ENCODE data around the gene BAZ1B.
"Not testable (repeated sequence)": the region's sequence is repeated elsewhere in the genome, so short reads cannot be mapped to it uniquely, and the experiment has no call there.

Gene BAZ1B

DNA sequence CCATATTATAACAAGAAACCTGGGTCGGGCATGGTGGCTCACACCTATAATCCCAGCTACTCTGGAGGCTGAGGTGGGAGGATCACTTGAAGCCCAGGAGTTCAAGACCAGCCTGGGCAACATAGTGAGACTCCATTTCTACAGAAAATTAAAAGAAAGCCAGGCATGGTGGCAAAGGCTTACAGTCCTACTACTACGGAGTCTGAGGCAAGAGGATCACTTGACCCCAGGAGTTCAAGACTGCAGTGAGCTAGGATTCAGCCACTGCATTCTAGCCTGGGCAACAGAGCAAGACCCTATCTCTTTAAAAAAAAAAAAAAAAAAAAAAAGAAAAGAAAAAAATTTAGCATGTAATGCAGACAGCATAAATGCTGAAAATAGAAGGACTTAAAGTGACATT, 16.4 kb upstream of the BAZ1B start:
- DNase-seq (ENCODE audit: low read depth), result not testable (repeated sequence)

DNA sequence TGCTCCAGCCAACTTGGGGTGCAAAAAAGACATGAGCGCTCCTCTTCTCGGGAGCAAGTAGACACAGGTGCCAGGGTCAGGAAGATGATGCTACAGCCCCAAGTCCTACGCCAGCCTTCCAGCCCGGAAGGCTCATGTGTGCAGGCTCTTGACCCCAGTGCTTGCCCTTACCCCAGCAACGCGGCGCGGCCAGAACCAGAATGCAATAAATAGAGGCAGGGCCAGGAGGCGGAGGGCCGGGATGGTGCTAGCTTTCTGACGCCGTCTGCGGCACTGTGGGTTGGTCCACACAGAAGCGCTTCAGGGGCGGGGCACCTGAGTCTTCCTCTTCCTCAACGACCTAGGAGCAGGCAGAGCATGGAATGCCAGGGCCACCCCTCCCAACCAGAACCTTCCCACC, 15.0 kb upstream of the BAZ1B start:
- no peak for DNase-seq (ENCODE audit: low read depth)

DNA sequence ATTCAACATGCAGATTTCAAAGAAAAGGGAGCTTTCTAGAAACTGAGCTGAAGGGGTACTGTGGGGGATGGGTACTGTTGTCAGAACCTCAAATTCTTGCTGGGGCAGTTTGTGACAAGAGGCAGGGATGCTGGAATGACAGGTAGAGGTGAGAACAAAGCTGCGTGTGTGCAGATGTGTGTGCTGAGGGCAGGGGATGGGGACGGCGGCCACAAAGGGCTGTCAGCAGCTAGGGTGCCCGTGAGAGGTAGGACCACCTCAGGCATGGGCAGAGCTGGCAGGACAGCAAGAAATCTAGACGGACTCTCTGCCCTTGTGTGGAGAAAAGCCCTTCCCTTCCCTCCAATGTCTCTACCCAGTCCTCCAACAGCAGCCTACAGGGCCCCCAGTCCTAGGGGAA, 14.4 kb upstream of the BAZ1B start:
- DNase-seq (ENCODE audit: low read depth), result no peak

DNA sequence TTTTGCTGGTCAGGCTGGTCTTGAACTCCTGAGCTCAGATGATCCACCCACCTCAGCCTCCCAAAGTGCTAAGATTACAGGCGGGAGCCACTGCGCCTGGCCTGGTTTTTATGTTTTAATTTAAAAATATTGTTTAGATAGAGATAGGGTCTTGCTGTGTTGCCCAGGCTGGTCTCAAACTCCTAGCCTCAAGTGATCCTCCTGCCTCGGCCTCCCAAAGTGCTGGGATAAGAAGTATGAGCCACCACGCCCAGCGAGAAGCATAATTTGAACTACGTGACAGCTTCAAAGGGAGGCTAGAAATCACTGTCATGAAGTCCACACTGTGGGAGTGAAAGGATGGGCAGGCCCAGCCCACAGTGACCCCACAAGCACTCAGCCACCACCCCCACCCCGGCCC, 13.8 kb upstream of the BAZ1B start:
- DNase-seq (ENCODE audit: low read depth), result not testable (repeated sequence)

DNA sequence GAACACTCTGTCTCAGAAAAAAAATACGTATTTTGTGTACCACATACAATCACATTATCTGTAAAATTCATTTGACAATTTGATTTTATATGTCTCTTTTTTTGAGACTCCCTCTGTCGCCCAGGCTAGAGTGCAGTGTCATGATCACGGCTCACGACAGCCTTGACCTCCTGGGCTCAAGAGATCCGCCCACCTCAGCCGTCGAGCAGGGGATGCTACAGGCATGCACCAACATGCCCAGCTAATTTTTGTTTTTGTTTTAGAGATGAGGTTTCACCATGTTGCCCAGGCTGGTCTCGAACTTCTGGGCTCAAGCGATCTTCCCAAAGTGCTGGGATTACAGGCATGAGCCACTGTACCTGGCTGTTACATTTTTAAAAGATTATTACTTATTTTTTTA, 11.6 kb upstream of the BAZ1B start:
- DNase-seq (ENCODE audit: low read depth), result no peak

DNA sequence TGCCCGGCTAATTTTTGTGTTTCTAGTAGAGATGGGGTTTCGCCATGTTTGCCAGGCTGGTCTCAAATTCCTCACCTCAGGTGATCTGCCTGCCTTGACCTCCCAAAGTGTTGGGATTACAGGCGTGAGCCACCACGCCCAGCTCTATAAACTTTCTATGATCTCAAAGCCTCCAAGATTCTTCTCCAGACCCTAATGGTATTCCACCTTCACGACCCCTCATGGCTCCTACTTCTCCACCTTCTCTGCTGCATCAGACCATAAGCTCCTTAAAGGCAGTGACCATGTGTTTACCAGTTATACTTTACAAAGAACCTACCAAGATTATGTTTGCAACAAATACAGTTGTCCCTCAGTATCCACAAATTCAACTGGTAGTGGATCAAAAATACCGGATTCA, 10.1 kb upstream of the BAZ1B start:
- no peak for DNase-seq (ENCODE audit: low read depth)

DNA sequence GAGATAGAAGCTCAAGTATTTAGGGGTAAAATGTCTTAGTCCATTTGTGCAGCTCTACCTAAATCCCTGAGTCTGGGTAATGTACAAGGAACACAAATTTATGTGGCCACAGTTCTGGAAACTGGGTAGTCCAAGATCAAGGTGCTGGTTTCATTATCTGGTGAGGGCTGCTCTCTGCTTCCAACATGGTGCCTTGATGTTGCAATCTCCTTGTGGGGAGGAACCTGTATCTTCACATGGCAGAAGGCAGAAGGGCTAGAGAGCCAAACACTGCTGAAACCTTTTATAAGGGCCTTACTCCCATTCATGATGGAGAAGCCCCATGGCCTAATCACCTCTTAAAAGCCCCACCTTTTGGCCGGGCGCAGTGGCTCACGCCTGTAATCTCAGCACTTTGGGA, 8.7 kb upstream of the BAZ1B start:
- no peak for DNase-seq (ENCODE audit: low read depth)

DNA sequence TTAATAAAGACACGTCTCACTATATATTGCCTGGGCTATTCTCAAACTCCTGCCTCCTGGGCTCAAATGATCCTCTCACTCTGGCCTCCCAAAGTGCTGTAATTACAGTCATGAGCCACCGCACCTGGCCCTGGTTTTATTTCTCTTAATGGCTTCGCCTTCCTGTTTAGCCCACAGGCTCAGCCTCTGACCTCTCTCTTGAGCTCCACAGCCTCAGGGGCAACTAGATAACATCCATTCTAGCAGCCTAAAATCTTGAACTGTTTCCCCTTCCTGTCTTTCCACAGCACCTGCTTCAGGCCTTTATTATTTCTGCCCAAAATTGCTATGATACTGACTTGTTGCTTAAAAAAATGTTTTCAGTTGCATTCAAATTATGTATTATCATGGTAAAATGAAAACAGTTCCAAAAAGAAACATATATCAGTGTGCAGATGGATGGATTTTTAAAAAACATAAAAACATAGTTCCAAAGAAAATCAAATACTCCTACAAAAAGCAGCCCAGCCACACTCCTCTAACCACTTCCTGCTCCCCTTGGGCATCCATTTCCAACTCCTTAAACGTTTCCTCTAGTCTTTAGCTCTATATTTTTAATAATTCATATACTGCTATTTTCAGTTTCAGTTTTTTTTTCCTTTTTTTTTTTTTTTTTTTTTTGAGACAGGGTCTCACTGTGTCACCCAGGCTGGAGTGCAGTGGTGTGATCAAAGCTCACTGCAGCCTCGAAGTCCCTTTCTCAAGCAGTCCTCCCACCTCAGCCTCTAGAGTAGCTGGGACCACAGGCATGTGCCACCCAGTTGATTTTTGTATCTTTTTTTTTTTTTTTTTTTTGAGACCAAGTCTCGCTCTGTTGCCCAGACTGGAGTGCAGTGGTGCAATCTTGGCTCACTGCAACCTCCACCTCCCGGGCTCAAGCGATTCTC, 5.1 kb upstream of the BAZ1B start:
- DNase-seq (ENCODE audit: low read depth), result no peak

DNA sequence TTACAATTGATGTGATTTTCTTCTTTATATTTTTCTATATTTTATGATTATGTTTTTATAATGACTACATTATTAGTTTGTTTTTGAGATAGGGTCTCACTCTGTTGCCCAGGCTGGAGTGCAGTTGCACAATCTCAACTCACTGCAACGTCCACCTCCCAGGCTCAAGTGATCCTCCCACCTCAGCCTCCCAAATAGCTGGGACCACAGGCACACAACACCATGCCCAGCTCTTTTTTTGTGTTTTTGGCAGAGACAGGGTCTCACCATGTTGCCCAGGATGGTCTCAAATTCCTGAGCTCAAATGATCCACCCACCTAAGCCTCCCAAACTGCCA, 4.0 kb upstream of the BAZ1B start:
- DNase-seq (ENCODE audit: low read depth), result not testable (repeated sequence)

DNA sequence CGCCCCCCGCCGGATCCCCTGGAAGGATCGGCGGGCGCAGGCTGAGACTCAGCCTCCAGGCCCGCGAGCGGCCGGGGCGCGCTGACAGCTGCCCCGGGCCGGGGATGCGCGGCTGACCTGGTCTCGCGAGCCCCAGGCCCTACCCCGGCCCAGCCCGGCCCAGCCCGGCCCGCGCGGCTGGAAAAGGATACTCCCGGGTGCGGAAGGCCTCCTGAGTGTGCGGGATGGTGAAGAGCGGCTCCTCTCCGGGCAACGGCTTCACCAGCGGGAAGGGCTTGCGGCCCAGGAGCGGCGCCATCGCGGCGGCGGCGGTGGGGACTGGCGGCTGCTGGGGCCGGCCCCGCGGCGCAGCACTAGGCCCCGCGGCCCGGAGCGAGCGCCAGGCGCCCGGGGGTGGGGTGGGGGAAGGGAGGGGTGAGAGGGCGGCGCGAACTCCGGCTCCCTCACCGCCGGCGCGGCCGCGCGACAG, 423 bp downstream of the BAZ1B start:
- no peak for DNase-seq (ENCODE audit: low read depth)

DNA sequence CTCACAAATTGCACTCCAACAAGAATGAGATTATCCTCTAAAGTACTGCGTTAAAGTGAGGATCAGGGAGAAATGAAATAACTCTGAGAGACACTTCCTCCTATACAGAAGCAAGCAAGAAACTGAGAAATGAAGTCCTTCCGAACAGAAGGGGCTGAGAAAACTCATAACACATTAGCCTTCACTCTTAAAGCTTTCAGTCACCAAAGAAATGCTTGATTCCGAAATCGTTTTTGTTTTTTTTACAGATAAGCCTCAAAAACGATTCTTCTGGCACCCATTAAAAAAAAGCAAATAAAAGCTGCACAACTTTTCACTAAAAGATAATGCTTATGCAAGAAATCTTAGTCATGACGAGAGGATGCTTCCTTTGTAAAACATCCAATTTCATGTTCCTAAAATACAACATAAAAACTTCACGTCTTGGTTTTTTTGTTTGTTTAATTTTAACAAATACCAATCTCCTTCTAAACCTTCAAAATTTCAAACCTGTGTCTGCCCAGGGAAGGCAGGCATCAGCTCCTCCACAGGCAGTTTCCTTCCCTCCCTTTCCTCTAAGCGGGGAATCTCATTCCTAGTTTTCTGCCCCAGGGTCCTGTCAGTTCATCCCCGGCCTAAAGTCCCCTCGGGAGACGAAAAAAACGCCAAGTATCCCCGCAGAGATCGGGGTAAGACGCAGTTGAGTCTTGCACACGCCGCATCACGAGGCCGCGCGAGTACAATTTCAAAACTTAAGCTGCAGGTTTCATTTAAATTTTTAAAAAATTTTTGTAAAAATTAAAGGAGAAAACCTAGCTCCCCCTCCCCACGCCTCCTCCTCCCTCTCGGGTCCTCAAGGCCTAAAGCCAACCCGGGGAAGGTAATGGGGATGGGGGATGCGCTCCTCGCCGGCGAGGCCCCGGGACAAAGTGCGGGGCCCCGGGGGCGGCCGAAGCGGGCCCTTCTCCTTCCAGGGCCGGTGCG, 1.1 kb downstream of the BAZ1B start:
- DNase-seq (ENCODE audit: low read depth), result no peak

DNA sequence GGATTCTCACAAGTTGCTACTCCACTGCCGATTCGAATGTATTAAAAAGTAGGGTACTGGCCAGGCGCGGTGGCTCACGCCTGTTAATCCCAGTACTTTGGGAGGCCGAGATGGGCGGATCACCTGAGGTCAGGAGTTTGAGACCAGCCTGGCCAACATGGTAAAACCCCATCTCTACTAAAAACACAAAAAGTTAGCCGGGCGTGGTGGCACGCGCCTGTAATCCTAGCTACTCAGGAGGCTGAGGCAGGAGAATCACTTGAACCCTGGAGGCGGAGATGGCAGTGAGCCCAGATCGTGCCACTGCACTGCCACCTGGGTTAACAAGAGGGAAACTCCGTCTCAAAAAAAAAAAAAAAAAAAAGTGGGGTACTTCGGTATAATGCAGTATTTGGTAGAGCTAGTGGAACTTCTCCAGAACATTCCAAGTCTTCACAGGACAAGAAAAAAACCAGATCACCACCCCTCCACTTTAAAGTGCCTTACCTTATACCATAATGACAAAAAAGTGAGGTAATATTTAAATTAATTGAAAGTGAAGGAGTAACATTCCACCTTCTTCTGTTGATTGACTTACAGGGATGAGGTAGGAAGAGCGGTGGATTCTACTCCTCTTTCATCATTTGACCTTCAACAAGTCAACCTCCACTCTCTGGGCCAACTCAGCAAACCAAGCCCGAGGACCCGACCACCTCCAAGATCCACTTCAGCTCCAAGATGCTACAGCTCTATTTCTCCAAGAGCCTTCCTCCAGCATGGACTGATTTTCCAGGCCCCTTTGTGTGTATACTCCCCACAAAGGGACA, 2.0 kb downstream of the BAZ1B start:
- no peak for DNase-seq (ENCODE audit: low read depth)

DNA sequence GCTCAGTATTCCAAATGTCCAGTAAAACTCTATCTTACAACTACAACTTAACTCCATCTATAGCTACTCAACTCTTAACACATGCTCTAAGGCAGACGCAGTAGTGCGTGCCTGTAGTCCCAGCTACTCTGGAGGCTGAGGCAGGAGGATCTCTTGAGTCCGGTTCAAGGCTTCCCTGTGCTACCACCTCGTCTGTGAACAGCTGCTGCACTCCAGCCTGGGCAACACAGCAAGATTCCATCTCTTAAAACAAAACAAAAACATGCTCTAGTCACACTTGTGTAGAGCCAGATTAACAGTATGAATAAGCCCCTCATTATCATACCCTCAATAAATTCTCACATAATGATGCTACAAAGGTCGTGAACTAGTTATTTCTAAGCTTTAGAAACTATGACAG, 3.6 kb downstream of the BAZ1B start:
- DNase-seq (ENCODE audit: low read depth), result no peak

DNA sequence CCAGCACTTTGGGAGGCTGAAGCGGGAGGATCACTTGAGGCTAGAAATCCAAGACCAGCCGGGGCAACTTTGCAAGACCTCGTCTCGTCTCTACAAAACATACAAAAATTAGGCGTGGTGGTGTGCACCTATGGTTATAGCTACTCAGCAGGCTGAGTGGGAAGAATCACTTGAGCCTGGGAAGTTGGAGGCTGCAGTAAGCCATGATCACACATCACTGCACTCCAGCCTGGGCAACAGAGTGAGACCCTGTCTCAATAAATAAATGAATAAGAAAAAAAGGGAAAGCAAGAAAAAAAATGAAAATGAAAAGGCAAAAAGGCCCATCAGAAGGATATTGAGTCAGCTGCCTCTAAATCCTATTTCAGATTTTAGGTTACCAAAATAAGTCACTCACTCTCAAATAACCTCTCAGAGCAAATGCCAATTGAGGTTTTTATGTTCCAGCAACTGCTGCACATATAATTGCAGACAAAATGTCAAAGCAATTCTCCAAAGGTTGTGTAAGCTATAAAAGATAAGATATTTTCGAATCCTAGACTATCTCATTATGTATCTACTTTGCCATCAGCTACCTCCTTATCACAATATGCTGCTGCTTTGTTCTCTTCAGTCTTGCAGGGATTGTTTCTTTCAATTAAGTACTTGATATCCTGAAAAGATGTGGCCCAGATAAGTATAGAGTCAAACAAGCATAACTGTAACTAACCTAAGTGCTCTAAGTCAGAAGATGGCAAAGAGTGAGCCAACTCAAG, 4.7 kb downstream of the BAZ1B start:
- no peak for DNase-seq (ENCODE audit: low read depth)

DNA sequence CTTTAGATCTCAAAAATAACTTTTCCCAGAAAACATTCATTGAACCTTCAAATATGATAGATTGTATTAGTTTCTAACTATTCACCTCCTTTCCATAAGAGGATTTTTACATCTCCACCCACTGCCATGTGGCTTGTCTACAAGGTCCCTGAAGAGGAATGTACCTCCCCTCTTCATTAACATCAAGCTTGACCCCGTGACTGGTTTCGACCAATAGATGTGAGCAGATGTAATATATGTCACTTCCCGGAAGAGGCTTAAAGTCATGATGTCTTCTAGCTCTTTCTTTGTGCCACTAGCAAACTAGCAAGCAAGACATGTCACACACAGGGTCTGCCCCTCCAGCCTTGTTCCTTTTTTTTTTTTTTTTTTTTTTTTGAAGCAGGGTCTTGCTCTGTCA, 6.9 kb downstream of the BAZ1B start:
- no peak for DNase-seq (ENCODE audit: low read depth)

DNA sequence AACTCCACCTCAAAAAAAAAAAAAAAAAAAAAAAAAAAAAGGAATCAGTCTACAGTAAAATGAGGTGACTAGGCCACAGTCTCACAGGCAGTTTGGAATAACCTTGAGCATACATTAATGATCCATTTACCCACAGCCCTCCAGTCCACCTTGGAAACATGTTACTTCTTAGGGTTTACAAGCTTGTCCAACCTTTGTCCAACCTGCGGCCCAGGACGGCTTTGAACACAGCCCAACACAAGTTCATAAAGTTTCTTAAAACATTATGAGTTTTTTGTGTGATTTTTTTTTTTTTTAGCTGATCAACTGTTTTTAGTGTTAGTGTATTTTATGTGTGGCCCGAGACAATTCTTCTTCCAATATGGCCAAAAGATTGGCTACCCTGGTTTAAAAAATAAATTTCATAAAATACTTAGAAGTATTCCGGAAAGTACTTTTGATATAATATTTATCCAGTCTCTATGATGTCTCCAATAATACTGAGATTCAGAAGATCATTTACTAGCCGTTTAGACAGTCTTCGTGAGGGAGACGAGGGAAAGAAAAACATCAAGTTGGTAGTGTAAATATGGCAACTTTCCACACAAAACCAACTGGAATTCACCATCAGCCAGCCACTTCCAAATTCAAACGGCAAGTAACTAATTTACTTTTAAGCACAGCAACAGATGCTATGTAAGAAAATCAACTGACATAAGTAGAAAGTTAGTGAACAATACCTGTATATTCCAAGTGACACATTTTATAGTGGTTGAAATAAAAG, 9.9 kb downstream of the BAZ1B start:
- peak; percentile 65 for DNase-seq (ENCODE audit: low read depth)

DNA sequence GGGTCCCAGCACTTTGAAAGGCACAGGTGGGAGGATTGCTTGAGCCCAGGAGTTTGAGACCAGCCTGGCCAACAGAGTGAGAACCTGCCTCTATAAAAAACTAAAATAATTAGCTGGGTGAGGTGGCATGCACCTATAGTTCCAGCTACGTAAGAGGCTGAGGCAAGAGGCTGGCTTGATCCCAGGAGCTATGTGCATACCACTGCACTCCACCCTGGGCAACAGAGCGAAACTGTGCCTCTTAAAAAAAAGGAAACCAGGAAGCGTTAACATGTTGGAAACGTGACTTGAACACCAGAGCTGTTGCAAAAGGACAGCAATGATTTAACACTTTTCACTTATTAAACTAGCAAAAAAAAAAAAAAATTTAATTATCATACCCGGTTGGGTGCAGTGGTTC, 12.6 kb downstream of the BAZ1B start:
- DNase-seq (ENCODE audit: low read depth), result no peak

DNA sequence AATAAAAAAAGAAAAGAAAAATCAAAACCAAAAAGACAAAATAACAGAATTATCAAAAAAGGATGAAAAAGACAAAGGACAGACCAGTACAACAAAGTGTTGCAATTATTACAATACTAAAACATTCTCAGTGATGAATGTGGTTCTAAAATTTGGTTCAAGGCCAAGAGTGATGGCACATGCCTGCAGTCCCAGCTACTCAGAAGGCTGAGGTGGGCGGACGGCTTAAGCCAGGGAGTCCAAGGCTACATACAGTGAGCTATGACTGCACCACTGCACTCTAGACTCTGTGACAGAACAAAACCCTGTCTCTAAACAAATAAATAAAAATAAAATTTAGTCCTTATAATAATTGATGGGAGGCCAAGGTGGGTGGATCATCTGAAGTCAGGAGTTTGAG, 14.5 kb downstream of the BAZ1B start:
- no peak for DNase-seq (ENCODE audit: low read depth)

DNA sequence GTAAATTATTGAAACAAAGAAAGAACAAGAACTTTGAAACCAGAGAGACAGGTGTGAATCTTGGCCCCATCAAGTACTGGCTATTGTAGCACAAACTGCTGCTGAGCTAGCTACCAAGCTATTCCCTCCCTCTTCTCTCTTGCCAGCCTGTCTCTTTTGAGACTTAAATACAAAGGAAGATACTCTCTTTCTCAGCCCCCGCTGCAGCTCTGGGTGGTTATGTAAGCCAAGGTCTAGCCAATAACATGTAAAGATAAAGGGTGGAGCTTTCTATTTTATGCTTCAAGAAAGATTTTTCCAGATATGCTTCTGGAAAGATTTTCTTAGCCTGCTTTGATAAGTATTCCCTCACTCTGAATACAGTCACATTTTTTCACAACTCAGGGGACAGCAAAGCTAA, 17.2 kb downstream of the BAZ1B start:
- DNase-seq (ENCODE audit: low read depth), result no peak

DNA sequence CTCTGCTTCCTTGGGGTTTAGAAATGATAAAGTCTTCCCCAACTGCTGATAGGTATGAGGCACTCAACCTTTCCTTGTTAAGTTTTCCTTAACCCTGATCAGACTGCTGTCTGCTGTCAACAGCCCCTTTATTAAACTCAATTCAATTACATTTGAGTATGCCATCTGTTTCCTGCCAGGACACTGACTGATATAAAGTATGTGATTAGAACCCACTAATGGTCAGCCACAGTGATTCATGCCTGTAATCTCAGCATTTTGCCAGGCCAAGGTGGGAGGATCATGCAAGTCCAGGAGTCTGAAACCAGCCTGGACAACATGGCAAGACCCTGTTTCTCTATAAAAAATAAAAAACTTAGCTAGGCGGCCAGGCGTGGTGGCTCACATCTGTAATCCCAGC, 18.1 kb downstream of the BAZ1B start:
- DNase-seq (ENCODE audit: low read depth), result no peak

DNA sequence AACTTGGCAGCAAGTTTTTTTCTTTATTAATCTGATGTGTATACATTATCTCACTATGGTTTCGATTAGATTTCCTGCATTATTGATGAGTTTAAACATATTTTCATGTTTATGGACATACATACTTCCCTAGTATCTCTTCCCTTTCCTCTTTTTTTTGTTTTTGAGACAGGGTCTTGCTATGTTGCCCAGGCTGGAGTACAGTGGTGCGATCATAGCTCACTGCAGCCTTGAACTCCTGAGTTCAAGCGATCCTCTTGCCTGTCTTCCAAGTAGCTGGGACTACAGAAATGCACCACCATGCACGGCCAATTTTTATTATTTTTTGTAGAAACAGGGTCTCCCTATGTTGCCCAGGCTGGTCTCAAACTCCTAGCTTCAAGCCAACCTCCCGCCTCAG, 18.9 kb downstream of the BAZ1B start:
- DNase-seq (ENCODE audit: low read depth), result no peak

All from stromal cell of bone marrow (primary cell).